SK-N-SH (cell line): ENCODE measurements around the gene JAZF1. TPM values are rescaled to one million over a fixed set of nuclear protein-coding genes. Genes with fewer than 3 reads are reported as not detected.
A peak's percentile ranks its signal among the peaks of the same experiment; 100 is the strongest.

ENCODE experiments used
- CTCF ChIA-PET: fragments of 300-600, 350-600 bp; formaldehyde crosslinking; extraction: SDS; loops from one replicate; lab custom pipeline; 2021; lab: Yijun Ruan, JAX
- POLR2A ChIA-PET: fragments of 350-600 bp; sonication (Branson Sonifier 250); formaldehyde crosslinking; extraction: SDS; loops from one replicate; lab custom pipeline; 2020; ENCODE audit warnings: antibody characterized with exemption, inconsistent platforms; lab: Yijun Ruan, JAX
- DNase-seq: peaks from one replicate; pipeline ENCODE4 v3.0.0; 2012
- H2AFZ ChIP-seq: fragments of 200-600 bp; sonication (generic); 2 replicates; pipeline ENCODE4 v1.8.1; 2016; ENCODE audit warnings: antibody characterized with exemption, mild to moderate bottlenecking, low read depth
- H3F3A ChIP-seq: fragments of 200-600 bp; sonication (generic); replicated peaks from 2 replicates; pipeline ENCODE3; 2016; ENCODE audit warnings: antibody characterized with exemption, mild to moderate bottlenecking; ENCODE audit not compliant: insufficient read depth
- H3K27ac ChIP-seq, 2 experiments: fragments of 200-500 bp in 1 of 2; fragments of 200-600 bp in 1 of 2; sonication (Bioruptor generic) in 1 of 2; sonication (generic), shearing (Covaris generic) in 1 of 2; 2 replicates each; pipeline versions ENCODE4 v1.5.1 to v1.6.1; 2014 to 2016; ENCODE audit warnings: low read depth in 2 of 2, inconsistent platforms in 1 of 2, low read length in 1 of 2, mild to moderate bottlenecking in 1 of 2, mixed read lengths in 1 of 2
- H3K27me3 ChIP-seq: fragments of 200-600 bp; sonication (generic), shearing (Covaris generic); 2 replicates; pipeline ENCODE4 v1.6.1; 2016; ENCODE audit warnings: mixed run types; ENCODE audit not compliant: insufficient read depth
- H3K36me3 ChIP-seq, 2 experiments: fragments of 200-500 bp in 1 of 2; fragments of 200-600 bp in 1 of 2; sonication (Bioruptor generic) in 1 of 2; sonication (generic) in 1 of 2; replicated peaks in 1 of 2; 2 replicates each; pipeline versions ENCODE3 to v1.5.1; 2014 to 2016; ENCODE audit warnings: low read length in 1 of 2, mild to moderate bottlenecking in 1 of 2; ENCODE audit not compliant: insufficient read depth in 2 of 2, control insufficient read depth in 1 of 2
- H3K4me1 ChIP-seq, 2 experiments: fragments of 200-500 bp in 1 of 2; fragments of 200-600 bp in 1 of 2; sonication (Bioruptor generic) in 1 of 2; sonication (generic), shearing (Covaris generic) in 1 of 2; 2 replicates each; pipeline versions ENCODE4 v1.5.1 to v1.6.1; 2014 to 2016; ENCODE audit warnings: low read depth in 1 of 2, low read length in 1 of 2, mixed run types in 1 of 2; ENCODE audit not compliant: insufficient read depth in 2 of 2, control insufficient read depth in 1 of 2
- H3K4me2 ChIP-seq: fragments of 200-600 bp; sonication (generic), shearing (Covaris generic); 2 replicates; pipeline ENCODE4 v1.6.1; 2017; ENCODE audit warnings: mixed run types
- H3K4me3 ChIP-seq, 2 experiments: fragments of 200-500 bp in 1 of 2; fragments of 200-600 bp in 1 of 2; sonication (Bioruptor generic) in 1 of 2; sonication (generic), shearing (Covaris generic) in 1 of 2; 2 replicates each; pipeline versions ENCODE4 v1.5.1 to v1.8.1; 2014 to 2016; ENCODE audit warnings: low read depth in 2 of 2, inconsistent platforms in 1 of 2, low read length in 1 of 2, mild to moderate bottlenecking in 1 of 2, mixed read lengths in 1 of 2, moderate library complexity in 1 of 2
- H3K79me2 ChIP-seq: fragments of 200-600 bp; sonication (generic); 2 replicates; pipeline ENCODE4 v1.8.1; 2017; ENCODE audit warnings: mild to moderate bottlenecking; ENCODE audit not compliant: insufficient read depth
- H3K9ac ChIP-seq: fragments of 200-600 bp; sonication (generic); 2 replicates; pipeline ENCODE4 v1.6.1; 2017; ENCODE audit warnings: mixed run types
- H3K9me2 ChIP-seq: fragments of 200-600 bp; sonication (generic); 2 replicates; pipeline ENCODE4 v1.6.1; 2017; ENCODE audit warnings: mixed run types
- H3K9me3 ChIP-seq: fragments of 200-600 bp; sonication (generic); 2 replicates; pipeline ENCODE4 v1.6.1; 2017; ENCODE audit warnings: mixed run types, mild to moderate bottlenecking, moderate library complexity
- H4K20me1 ChIP-seq: fragments of 200-600 bp; sonication (generic); 2 replicates; pipeline ENCODE4 v1.6.1; 2017; ENCODE audit warnings: mild to moderate bottlenecking, mixed run types; ENCODE audit not compliant: insufficient read depth
- CHD2 ChIP-seq: fragments of 150-350 bp; IDR thresholded peaks from 2 replicates; pipeline ENCODE4 v1.6.1; 2018; ENCODE audit warnings: low read length; ENCODE audit not compliant: partially characterized antibody
- EP300 ChIP-seq, 2 experiments: IDR thresholded peaks; 2 replicates each; pipeline versions ENCODE4 v1.4.0 to v1.6.1; 2012; ENCODE audit warnings: borderline replicate concordance in 1 of 2, low read depth in 1 of 2, low read length in 1 of 2
- FOSL2 ChIP-seq: IDR thresholded peaks from 2 replicates; pipeline ENCODE4 v1.4.0; 2012; ENCODE audit warnings: low read depth, mild to moderate bottlenecking, moderate library complexity, borderline replicate concordance
- FOXJ3 ChIP-seq: sonication (generic); formaldehyde crosslinking; IDR thresholded peaks from 2 replicates; pipeline ENCODE4 v1.5.1; 2020; ENCODE audit warnings: mild to moderate bottlenecking, missing genetic modification reagents
- IRF3 ChIP-seq: fragments of 150-350 bp; IDR thresholded peaks from 2 replicates; pipeline ENCODE4 v1.6.1; 2016; ENCODE audit warnings: mild to moderate bottlenecking, low read depth, low read length
- JUND ChIP-seq: IDR thresholded peaks from 2 replicates; pipeline ENCODE4 v1.4.0; 2012
- NRF1 ChIP-seq: IDR thresholded peaks from 2 replicates; pipeline ENCODE4 v1.6.1; 2012; ENCODE audit warnings: low read depth, mild to moderate bottlenecking, low read length
- POLR2AphosphoS5 ChIP-seq: IDR thresholded peaks from 2 replicates; pipeline ENCODE4 v1.6.1; 2012; ENCODE audit warnings: low read depth, low read length
- RAD21 ChIP-seq: IDR thresholded peaks from 2 replicates; pipeline ENCODE4 v1.6.1; 2012; ENCODE audit warnings: mild to moderate bottlenecking, low read length
- RXRA ChIP-seq: IDR thresholded peaks from 2 replicates; pipeline ENCODE4 v1.4.0; 2012; ENCODE audit warnings: low read depth, mild to moderate bottlenecking, borderline replicate concordance
- SMC3 ChIP-seq: IDR thresholded peaks from 2 replicates; pipeline ENCODE4 v1.6.1; 2012; ENCODE audit warnings: low read depth, low read length, improper control_type of control experiment
- TAF1 ChIP-seq: IDR thresholded peaks from 2 replicates; pipeline ENCODE4 v1.6.1; 2012; ENCODE audit warnings: low read depth, mild to moderate bottlenecking, low read length, moderate library complexity, borderline replicate concordance
- TCF12 ChIP-seq: IDR thresholded peaks from 2 replicates; pipeline ENCODE4 v1.4.0; 2012
- WGBS: methylation state at CpG from one replicate; pipeline ENCODE4 v1.1.6; 2017; ENCODE audit warnings: low lambda C conversion rate; 5-methylcytosine and 5-hydroxymethylcytosine counted together
- polyA plus RNA-seq, 3 experiments: library from polyadenylated mRNA; depleted of rRNA; stranded (reverse); fragments of >200 nt; gene quantifications; 2 replicates each; pipeline ENCODE4 v1.2.3, GENCODE V29; 2012

JAZF1 gene
- polyA plus RNA-seq, 1 of the 3 experiments (the other 2 are of a cell fraction): 1.7 TPM

- no peak for DNase-seq
- H2AFZ ChIP-seq: peak overlapping the region; percentile 25; the same call in 1 of the 2 replicates
- no peaks in the 10 kb centered on the region for H3K27me3 ChIP-seq
- H3K9ac ChIP-seq: peak overlapping the region; percentile 7; the same call in 1 of the 2 replicates
- no peaks in the 10 kb centered on the region for H3K36me3 ChIP-seq
- H3K9me2 ChIP-seq: no peaks in the 10 kb centered on the region
- POLR2A ChIA-PET: no interaction called here
- no peaks in the 10 kb centered on the region; the same call in 1 of the 2 replicates for H3K79me2 ChIP-seq
- no peaks in the 10 kb centered on the region for H4K20me1 ChIP-seq
- peaks cover 10% of the 10 kb centered on the region for H3F3A ChIP-seq
- H3K4me2 ChIP-seq: peak overlapping the region; percentile 18
- peaks cover 2 to 11% of the 10 kb centered on the region in 2 experiments; a peak in 3 of 4 replicates for H3K4me1 ChIP-seq
- no peak overlapping the region for H3K4me3 ChIP-seq
- no peaks in the 10 kb centered on the region for H3K9me3 ChIP-seq
- peak overlapping the region; percentile 11 to 34; a peak in 3 of 4 replicates for H3K27ac ChIP-seq
- no peak for TF ChIP-seq CHD2
- TF ChIP-seq EP300 (IDR thresholded peaks at IDR 0.05; ENCODE audit: borderline replicate concordance in 1 of 2, low read depth in 1 of 2, low read length in 1 of 2): peak in 1 of 2 experiments; percentile 33; a peak in 1 of 4 replicates
- TF ChIP-seq RAD21: no peak
- TF ChIP-seq POLR2AphosphoS5: no peak
- peak; percentile 26; the same call in 1 of the 2 replicates for TF ChIP-seq TCF12
- no peak for TF ChIP-seq NRF1
- CTCF ChIA-PET: interaction anchor here (1.0 to 7.7 kb wide), 2 partner anchors 8 to 33 kb away, joined by 5 to 68 read pairs; no protein-coding TSS in a partner anchor
- 47% methylated on average over 5 of the region's 5 CpGs for WGBS
Measured at GRCh38 chr7:28029051-28029450, 151.5 kb downstream of the JAZF1 start.

GRCh38 chr7:28028471-28028870 is 152.1 kb downstream of the JAZF1 start:
- H3K4me3 ChIP-seq: no peak overlapping the region
- CTCF ChIA-PET: interaction anchor here (1.0 to 7.7 kb wide), 2 partner anchors 7 to 33 kb away, joined by 5 to 68 read pairs; no protein-coding TSS in a partner anchor
- no peaks in the 10 kb centered on the region for H3K36me3 ChIP-seq
- WGBS: 90% methylated on average over 3 of the region's 3 CpGs
- no peak for DNase-seq
- no peaks in the 10 kb centered on the region; the same call in 1 of the 2 replicates for H3K79me2 ChIP-seq
- H3K27me3 ChIP-seq: no peaks in the 10 kb centered on the region
- peaks cover 10% of the 10 kb centered on the region for H3F3A ChIP-seq
- H4K20me1 ChIP-seq: no peaks in the 10 kb centered on the region
- 0 out of 2 replicates have a peak overlapping the region, but pooled peaks have one; percentile 18 for H3K4me2 ChIP-seq
- no peaks in the 10 kb centered on the region for H3K9me2 ChIP-seq
- no peak overlapping the region; a peak in 1 of 4 replicates for H3K27ac ChIP-seq
- no peak for TF ChIP-seq TAF1
- no peak for TF ChIP-seq JUND
- no peak for TF ChIP-seq IRF3
- TF ChIP-seq FOXJ3 (CRISPR knock-in tag): no peak
- no peak for TF ChIP-seq FOSL2
- TF ChIP-seq SMC3: no peak
- no peak for TF ChIP-seq RXRA
- no peak overlapping the region for H2AFZ ChIP-seq
- H3K4me1 ChIP-seq: peaks cover 2 to 11% of the 10 kb centered on the region in 2 experiments; a peak in 3 of 4 replicates
- no peak overlapping the region for H3K9ac ChIP-seq
- POLR2A ChIA-PET: no interaction called here
- H3K9me3 ChIP-seq: no peaks in the 10 kb centered on the region
